Measurements from ENCODE around the gene ARHGAP10.

ARHGAP10 gene

DNA sequence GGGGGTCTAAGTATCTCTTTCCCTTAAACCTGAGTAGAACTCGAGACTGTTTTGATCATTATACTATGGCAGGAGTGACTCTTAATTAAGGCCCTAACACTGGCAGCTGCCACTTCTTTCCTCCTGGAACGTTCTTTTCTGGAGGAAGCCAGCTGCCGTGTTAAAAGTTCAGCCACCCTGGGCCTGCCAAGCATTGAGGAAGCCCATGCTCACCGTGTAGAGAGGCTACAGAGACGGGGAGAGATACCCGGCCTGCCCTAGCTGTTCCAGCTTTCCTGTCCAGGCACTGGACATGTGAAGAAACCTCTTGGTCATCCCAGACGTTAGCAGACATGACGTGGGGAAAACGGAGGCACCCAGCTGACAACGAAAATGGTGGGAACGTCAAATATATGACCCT lies 274.1 kb downstream of the ARHGAP10 start:
- no peak for DNase-seq

DNA sequence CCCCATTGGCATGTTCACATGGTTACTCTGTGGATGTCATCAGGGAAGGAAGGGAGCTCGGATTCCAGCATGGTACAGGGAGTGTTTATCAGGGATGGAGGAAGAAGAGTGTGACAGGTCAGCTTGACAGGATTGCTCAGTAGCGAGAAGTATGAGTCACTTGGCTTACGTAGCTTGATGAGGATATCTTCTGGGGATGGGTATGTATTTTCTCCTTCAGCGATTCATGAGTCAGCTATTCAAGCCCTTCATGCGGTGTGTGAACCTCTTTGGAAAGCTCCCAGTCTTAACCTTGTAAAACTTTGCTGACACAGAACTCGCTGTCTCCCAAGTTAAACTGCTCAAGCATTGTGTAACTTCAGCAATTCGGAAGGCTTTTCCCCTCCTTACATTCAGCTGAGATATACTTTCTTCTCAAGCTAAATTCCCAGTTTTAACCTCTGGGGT lies 275.4 kb downstream of the ARHGAP10 start:
- DNase-seq, result no peak

DNA sequence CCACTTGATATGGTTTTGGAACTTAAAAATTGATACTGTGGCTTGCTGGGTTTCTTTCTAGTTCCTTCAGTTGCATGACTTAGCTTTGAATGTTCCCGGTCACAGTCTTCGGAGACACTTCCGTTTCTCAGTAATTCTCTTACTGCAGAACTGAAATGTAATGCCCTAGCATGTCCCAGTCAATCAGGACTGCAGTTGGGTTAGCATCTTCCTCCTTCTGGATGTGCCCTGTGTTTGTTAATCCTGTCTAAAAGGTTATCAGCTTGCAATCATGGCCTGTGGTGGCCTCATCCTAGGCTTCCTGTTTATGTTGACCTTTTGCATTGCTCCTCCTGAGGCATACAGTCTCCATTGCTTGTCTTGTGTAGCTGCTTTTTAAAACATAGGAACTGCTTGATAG lies 275.9 kb downstream of the ARHGAP10 start:
- DNase-seq, result no peak

DNA sequence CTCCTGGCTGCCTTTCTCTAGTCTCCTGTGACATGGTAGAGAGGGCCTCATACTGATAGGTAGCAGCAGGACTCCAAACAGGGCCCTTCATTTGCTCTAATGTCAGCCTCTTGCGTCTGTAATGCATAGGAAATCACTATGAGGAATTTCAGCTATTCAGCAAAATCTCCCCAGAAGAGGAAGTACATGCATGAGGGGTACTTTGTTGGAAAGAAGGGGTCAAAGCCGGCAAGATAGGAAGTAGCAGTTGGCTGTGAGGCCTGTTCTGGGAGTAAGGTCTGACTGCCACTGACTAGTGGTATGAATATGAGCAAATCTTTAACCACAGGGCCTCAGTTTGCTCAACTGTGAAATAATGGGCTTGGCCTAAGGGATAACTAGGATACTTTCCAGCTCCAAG lies 283.2 kb downstream of the ARHGAP10 start:
- DNase-seq, result no peak

DNA sequence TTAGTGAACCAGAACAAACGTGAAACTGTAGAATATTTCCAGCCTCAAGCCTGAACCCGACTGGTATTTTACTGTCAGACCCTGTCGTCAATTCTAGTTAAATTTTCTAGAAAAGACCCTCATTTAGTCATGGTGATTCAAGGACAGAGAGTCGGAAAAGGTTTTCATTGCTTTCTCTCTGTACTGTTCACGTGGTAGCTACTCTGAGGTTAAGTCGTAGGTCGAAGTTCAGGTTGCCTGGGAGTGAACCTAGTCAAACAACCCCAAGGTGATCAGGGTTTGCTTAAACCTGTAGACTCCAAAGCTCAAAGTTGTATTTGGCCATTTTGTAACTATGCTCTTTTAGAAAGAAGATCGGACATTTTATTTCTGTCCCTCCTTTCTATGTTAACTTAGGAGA lies 283.6 kb downstream of the ARHGAP10 start:
- DNase-seq, result no peak

DNA sequence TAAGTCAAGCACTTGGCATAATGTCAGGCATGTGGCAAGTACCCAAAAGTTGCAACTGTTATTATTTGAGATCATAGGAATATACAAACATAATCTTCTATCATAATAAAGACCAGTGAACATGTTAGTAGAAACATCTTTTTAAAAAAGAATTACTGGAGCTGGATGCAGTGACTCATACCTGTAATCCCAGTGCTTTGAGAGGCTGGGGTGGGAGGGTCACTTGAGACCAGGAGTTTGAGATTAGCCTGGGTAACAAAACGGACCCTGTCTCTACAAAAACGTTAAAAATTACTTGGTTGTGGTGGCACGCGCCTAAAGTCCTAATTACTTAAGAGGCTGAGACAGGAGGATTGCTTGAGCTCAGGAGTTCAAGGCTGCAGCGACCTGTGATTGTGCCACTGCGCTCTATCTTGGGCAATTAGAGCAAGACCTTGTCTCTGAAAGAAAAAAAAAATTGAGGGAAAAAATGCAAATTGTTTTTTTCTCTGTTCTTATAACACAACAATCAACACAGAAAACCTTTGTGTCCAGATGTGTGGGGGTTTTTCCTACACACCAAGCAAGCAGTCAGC lies 284.3 kb downstream of the ARHGAP10 start:
- DNase-seq, result no peak

DNA sequence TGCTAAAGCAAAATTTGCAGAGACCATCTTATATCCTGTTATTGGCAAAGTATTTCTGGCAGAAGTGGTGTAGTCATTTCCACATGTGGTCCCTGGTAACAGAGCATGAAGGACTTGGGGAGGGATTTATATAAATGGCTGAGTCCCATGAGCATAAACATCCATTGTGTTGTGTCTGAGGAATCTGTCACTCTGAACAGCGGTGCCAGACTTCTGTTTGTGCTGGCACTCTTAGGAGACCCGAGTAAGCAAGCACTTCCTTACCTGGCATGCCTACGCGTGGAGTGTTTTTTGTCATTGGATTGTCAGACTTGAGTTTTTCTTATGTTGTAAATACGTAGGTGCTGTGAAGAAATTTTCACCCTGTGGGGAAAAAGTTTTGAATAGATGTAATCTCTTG lies 285.9 kb downstream of the ARHGAP10 start:
- DNase-seq, result no peak

DNA sequence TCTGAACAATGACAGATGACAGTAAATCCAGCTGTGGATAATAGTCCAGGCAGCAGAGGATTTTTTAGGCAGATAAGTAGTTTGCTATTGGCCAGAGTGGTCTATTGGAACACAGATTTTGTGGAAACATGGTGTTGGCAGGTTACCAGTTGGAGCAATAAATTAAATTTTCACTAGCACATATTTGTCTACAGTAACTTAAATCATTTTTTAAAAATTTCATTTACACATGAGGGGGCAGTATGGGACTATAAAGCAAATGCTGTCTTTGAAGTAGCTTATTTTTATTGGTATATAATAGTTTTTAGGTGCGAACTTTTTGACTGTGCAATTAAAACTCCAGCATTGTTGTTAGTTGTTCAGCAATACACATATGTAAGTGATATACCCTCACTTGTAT lies 289.8 kb downstream of the ARHGAP10 start:
- peak; percentile 15 for DNase-seq

DNA sequence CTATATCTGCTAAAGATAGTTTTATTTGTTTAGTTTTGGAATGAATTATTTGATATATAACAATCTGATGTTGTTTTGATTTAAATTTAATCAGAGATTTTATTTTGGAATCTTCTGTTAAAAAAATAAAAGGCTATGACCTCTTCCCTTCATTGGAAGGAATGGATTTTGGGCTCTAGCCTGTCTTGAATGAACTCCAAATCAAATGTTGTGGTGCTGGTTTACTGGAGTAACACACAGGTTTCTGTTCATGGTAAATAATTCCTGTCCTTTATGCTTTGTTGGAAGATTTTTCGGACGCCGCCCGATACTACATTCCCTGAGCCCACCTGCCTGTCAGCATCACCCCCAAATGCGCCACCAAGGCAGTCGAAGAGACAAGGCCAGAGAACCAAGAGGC lies 291.1 kb downstream of the ARHGAP10 start:
- no peak for DNase-seq

DNA sequence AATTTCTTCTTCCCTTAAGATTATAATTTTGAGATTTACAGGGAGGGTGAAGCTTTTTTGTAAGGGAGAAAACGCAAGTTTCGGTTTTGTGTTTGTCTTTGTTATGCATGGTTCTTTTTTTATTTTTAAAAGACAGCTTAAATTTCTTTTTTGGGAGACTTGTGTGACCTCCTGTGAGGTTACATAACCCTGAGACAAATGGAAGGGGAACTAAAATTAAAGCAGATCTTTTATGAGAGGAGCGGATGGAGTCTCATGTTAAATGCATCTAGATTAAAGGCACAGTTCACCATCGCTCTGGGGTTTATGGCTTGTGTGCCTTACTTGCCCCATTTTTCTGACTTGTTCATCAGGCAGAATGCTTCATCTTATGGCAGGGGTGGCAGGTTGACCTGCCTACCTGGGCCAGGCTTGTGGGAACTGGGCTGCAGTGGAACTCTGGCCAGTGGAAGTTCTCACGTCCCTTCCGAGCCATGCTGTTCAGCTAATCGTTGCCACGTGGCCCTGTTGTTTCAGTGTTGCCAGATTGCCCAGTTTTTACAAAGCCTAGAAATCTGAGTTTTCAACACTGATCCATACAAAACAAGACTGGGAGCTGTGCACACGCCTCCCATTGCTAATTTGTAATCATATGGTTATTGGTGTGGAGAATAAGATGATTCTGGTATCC lies 291.8 kb downstream of the ARHGAP10 start:
- DNase-seq, result no peak

DNA sequence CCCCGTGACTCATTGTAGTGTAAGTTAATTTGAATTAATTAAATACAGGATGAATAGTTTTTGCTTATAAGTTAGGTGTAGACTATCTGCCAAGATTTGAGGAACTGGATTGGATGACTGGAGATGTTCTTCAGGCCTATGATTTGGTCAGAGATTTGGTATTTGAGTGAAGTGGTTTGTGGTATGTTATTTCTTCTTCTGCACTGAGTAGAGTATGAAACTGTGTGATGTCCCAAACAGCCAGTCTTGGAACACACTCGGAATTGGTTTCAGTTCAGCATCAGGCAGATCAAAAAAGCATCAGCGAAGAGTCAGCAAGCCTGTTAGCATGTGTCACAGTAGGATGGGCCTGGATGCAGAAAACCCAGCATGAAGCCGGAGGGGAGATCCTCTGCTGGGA lies 294.1 kb downstream of the ARHGAP10 start:
- DNase-seq, result no peak

DNA sequence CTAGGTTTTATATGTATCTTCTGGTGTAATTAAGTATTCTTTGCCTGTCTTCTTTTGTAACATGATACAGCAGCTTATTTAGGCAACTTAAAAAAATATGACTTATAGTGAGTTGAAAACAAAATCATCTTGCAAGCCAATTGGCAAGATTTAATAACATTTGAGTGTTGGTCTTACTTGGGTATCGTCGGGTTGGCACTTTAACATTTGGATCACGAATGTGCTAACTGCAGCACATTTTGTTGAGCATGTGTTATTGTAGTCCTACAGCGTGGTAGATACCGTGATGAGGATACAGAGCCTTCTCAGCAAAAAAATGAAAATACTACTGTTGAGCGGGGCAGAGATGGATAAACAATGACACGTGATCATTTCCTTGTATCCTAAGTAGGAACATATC lies 295.3 kb downstream of the ARHGAP10 start:
- no peak for DNase-seq

DNA sequence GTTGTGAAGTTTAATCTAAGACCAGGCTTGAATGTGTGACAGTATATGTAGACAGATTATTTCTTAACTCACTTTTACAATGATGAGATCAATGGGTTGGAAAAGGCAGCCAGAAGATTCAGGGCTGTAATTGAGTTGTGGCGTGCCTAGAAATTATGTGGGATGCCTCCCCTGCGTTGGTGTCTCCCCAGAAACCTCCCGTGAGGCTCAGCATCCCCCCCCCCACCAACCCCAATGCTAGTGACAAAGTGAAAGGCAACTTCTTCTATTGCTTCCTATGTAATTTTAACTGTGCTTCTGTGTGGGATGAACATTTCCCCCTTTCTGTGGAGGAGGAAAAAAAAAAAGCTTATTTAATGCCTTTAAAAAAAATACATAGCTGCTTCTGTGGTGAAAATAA lies 297.9 kb downstream of the ARHGAP10 start:
- no peak for DNase-seq

DNA sequence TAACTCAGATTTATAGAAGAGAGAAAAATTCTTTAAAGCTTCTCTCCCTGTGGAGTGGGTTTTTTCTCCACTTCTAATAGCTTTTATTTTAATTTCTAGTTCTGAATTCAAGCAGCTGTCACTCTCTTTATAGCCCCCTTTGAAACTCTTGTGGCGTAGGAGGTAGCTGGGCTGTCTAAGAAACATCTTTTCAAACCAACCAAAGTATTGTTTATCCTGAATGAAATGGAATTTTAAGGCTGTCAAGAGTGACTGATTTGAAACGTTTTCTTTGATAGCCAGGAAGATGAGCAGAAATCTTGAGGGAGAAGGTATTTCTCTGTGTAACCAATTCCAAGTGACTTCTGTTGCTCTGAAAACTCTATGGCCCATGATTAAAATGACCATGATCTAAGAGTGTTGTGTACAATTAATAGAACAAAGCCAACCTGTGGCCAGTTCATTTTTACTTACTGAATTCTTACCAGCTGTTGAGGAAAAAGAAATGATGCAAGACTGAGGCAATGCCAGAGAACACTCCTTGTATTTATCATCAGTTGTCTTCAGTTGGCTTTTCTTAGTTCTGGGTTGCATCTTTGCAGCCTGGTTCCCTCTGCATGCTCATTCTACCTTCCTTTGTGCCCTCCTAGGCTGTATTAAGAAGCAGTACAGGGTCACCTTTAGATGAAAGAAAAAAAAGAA lies 298.4 kb downstream of the ARHGAP10 start:
- no peak for DNase-seq

DNA sequence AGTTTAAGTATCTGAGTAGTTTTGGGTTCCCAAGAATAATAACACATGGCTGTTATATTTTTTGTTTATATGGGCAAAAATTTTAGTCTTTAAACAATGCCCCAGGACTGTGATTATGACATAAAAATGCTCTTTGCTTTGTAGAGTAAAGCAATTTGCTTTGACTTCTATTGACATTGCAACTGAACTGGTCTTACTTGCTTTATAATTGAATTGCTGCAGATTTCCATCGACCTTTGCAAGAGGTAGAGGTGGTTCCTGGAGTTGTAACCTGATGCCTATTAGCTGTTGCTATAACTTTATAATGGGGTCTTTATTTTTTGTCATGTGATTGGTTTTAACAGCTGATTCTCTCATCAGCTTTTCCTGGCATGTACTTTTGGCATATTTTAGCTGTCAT lies 302.9 kb downstream of the ARHGAP10 start:
- DNase-seq, result no peak

DNA sequence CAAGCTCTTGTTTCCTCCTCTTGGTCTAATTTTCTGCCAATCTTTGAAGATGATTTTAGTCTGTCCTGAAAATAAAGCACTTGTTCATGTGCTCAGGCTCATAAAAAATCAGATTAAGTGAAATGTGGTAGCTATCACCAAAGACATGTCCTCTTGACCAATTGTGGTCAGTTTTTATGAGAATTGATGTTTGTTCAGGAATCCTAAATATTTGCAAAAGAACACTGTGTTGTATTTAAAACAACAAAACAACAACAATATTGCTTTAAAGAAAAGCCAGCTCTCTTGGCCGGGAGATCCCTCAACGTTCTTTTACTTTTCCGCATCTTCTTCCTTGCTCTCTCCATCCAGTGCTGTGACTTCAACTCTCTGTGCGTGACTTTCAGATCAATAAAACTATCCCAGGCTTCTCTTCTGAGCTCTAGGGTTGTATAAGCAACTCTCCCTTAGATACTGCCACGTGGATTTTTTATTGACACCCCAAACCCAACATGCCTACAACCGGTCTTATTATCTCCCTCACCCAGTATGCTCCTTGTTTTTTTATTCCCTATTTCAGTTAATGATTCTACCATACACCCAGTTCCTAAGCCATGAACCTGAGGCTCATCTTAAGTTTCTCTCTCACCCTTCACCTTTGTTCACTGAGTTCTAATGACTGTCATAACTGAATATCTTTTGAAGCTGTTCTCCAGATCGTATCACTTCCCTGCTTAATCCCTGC lies 309.9 kb downstream of the ARHGAP10 start:
- no peak for DNase-seq

DNA sequence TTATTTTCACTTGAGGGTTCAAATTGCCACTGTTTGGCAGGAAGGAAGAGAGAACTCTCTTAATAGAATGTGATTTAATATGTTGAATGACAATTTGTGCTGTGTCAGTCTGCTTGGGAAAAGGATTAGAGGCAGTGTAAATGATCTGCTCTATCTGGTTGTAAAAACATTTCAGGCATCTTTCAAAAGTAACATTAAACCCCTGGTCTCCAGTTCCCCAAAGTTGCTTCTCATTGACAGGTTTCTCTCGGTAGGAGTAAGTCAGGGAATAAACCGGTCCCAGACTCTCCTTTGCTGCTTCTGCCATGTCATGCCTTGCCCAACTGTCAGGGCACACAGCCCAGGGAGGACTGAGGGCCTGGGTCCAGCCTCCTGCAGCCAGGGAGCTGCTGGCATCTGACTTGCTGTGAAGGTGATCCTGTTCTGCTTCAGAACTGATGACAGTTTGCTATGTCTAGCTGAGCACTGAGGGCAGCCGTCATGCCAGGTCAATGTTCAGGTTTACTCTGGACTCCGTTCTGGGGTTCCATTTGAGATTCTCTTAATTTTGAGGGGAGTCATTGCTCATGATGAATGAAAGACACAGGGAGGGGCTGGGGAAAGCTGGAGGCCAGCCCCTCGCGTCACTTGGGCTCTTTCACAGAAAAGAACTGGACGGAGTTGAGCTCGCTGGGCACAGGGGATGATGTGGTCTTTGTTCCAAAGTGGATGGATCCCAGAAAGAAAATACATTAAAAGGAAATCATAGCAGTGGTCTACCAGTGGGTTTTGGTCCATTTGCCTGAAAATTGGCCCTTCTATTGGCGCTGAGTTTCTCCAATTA lies 312.4 kb downstream of the ARHGAP10 start:
- DNase-seq, result no peak

DNA sequence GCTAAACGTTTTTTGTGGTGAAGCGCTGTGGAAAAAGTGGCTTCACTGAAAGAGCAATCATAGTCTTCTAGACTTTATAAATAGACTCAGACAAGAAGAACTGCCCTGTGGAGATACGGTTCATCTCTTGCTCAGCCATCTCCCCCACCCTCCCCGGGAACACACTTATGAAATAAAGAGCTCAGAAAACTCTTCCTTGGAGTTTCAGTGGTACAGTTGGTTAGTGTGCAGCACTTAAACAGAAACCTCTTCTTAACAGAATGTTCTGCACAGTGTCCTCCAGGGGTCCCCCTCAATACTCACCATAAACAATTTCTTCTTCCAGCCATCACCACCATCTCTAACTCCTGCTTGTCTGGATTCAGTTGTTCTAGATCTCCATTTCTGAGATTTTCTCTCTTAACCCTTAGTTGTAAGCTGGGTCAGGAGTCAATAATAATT lies 313.0 kb downstream of the ARHGAP10 start:
- no peak for DNase-seq

DNA sequence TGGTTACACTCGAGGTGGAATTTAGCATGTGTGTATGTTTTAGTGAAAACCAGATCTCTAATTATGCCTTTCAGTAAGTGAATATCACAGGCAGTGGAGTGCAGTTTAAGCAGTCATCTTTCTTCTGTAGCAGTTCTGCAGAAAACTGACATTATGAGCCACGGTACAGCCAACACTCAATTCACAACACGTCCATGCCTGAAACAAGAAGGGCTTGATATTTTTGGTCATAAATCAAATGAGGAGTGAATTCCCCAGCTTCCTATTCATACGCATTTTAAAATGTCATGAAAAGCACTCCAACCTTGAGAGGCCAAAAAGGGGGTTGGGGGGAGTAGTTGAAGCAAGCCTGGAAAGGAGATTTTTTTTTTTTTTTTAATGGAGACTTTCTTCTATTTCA lies 316.7 kb downstream of the ARHGAP10 start:
- DNase-seq, result no peak

DNA sequence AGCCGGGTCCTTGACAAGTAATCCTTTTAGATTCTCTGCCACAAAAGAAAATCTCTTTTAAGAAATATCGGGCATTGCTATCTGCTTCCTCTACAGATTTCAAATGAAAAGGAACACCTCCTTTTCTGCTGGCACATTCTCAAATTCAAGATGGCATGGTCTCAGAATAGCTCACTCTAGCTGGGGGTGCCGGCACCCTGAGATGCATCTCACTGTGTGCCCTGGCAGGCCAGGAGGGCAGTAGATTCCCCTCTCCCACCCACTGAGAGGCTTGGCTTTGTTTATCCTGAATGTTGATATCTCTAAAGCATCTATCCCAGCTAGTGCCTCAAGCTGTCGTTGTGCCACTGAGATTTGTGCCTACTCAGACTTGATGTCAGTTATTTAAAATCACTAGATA lies 319.5 kb downstream of the ARHGAP10 start:
- DNase-seq, result no peak

DNA sequence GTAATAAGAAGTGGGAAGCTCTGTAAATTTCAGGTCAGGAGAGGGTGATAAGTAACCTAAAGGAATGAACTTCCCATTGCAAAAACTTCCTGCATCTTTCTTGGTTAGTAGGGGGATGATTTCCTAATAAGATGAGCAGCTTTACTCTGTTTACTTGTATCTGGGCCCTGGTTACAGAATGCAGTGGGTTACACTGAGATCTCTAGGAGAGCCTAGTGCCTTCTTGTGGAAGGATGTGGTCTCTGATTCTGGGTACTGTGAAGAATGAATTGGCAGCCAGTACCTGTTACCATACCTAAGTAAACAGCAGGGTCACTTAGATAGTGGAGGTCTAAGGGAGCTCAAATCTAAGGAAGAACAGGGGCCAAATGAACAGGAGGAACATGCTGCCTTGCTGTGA lies 320.6 kb downstream of the ARHGAP10 start:
- DNase-seq, result peak; percentile 68

DNA sequence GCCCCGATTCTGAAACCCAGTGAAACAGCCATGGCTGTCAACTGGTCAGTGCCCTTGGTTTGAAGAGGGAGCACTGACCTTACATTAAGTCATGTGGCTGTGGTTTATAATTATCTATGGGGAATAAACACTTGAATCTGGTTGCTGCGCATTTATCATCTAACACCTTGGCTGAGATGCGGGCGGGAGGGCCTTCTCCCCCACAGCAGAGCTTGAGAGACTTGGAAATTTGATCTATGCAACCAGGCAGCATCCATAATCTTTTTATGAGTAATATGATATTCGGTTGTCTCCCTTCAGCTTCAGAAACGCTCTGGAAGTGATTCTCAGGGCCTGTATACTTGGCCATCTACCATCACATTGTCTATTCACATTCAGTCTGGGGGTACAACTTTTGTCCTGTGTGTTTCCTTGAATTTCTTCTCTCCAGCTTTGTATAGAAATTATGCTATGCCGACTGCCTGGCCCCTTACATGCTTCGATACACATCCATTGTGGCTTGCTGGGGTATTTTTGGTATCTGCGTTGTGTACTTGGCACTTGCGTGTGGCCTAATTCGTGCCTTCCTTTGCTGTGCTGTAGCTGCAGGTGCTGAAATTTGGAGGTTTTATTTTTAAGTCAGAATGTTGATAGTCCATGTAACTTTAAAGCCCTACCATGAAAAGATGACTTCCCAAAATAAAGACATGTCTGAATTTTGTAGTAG lies 321.6 kb downstream of the ARHGAP10 start:
- DNase-seq, result no peak
